K562 (cell line): ENCODE data around the gene BCAS2. TPM values are rescaled to one million over a fixed set of nuclear protein-coding genes. Genes with fewer than 3 reads are reported as not detected.

Experiments used
- ATAC-seq: fragments of 200-7000 bp; cut with Tn5 transposase; 3 replicates; pipeline ENCODE4 v1.9.1; 2020; ENCODE audit warnings: moderate library complexity
- BruUV-seq: library from RNA; stranded (reverse); fragments of 400-500 nt; replicated peaks from 2 replicates; lab custom pipeline; 2021; lab: Mats Ljungman, UMichigan
- CTCF ChIA-PET: fragments of 300-600 bp; formaldehyde crosslinking; extraction: SDS; loops from one replicate; lab custom pipeline; 2021; ENCODE audit warnings: low intra/inter-chr PET ratio; lab: Yijun Ruan, JAX
- POLR2A ChIA-PET: fragments of 300-600, 350-650 bp; sonication (Branson Sonifier 250); formaldehyde crosslinking; extraction: SDS; loops from one replicate; lab custom pipeline; 2021; ENCODE audit warnings: antibody characterized with exemption, inconsistent platforms; lab: Yijun Ruan, JAX
- DNase-seq, 4 experiments: peaks; one replicate each; pipeline versions ENCODE4 v3.0.0 to v3.0.0-alpha.2; 2011 to 2018; ENCODE audit warnings: low spot score in 3 of 4, mixed read lengths in 3 of 4; ENCODE audit errors: extremely low read depth in 1 of 4
- FAIRE-seq: peaks from 2 replicates; lab custom pipeline; 2011; peaks lifted over from hg19 to GRCh38; lab: Jason Lieb, UNC
- H2AFZ ChIP-seq: 2 replicates; pipeline ENCODE4 v1.6.0; 2011; ENCODE audit warnings: low read depth, low read length, control low read depth, inconsistent platforms
- H3K27ac ChIP-seq: fragments of 200-600 bp; 3 replicates; pipeline ENCODE4 v1.8.0; 2011; ENCODE audit warnings: low read depth, mild to moderate bottlenecking, control low read depth, inconsistent platforms, low read length, moderate library complexity, mixed read lengths; ENCODE audit errors: extremely low read depth
- H3K27me3 ChIP-seq, 2 experiments: fragments of 300-600 bp in 1 of 2; 2 replicates in 1 of 2; 3 replicates in 1 of 2; pipeline versions ENCODE4 v1.6.0 to v1.8.0; 2011; ENCODE audit warnings: inconsistent platforms in 2 of 2, low read length in 2 of 2, mild to moderate bottlenecking in 1 of 2, mixed read lengths in 1 of 2, moderate library complexity in 1 of 2; ENCODE audit not compliant: control insufficient read depth in 2 of 2, insufficient read depth in 2 of 2
- H3K36me3 ChIP-seq: fragments of 300-600 bp; 3 replicates; pipeline ENCODE4 v1.8.0; 2011; ENCODE audit warnings: mild to moderate bottlenecking, low read length, inconsistent platforms; ENCODE audit not compliant: control insufficient read depth, insufficient read depth
- H3K4me1 ChIP-seq, 2 experiments: fragments of 200-600 bp in 1 of 2; replicated peaks in 1 of 2; 2 replicates in 1 of 2; 3 replicates in 1 of 2; pipeline versions ENCODE4 v1.5.1 to v1.8.0; 2011; ENCODE audit warnings: inconsistent platforms in 2 of 2, low read length in 2 of 2, mild to moderate bottlenecking in 1 of 2, mixed read lengths in 1 of 2, moderate library complexity in 1 of 2; ENCODE audit not compliant: control insufficient read depth in 2 of 2, insufficient read depth in 2 of 2
- H3K4me2 ChIP-seq: 2 replicates; pipeline ENCODE4 v1.6.1; 2011; ENCODE audit warnings: low read length, control low read depth, inconsistent platforms, mixed read lengths; ENCODE audit not compliant: insufficient read depth
- H3K4me3 ChIP-seq: fragments of 200-600 bp; sonication (generic), shearing (Covaris generic); 2 replicates; pipeline ENCODE4 v1.5.1; 2016; ENCODE audit warnings: control low read depth, inconsistent platforms
- H3K79me2 ChIP-seq: fragments of 200-600 bp; 3 replicates; pipeline ENCODE4 v1.8.0; 2011; ENCODE audit warnings: low read length, inconsistent platforms; ENCODE audit not compliant: control insufficient read depth, insufficient read depth
- H3K9ac ChIP-seq, 2 experiments: 2 replicates each; pipeline versions ENCODE4 v1.6.0 to v1.6.1; 2011; ENCODE audit warnings: low read depth in 2 of 2, low read length in 2 of 2, control low read depth in 1 of 2, inconsistent platforms in 1 of 2, mild to moderate bottlenecking in 1 of 2, mixed read lengths in 1 of 2; ENCODE audit not compliant: insufficient read depth in 1 of 2
- H3K9me1 ChIP-seq: one replicate; pipeline ENCODE4 v1.6.0; 2011; ENCODE audit warnings: inconsistent platforms, mild to moderate bottlenecking, low read length, moderate library complexity; ENCODE audit not compliant: control insufficient read depth, insufficient read depth
- H3K9me3 ChIP-seq: replicated peaks from 2 replicates; pipeline ENCODE4 v1.5.1; 2011; ENCODE audit warnings: low read depth, low read length, inconsistent platforms; ENCODE audit not compliant: control insufficient read depth, insufficient read depth
- H4K20me1 ChIP-seq: replicated peaks from 2 replicates; pipeline ENCODE4 v1.6.1; 2011; ENCODE audit warnings: low read length, inconsistent platforms, mixed read lengths; ENCODE audit not compliant: control insufficient read depth, insufficient read depth
- ARNT ChIP-seq, 2 experiments: fragments of 450-650 bp; IDR thresholded peaks; 2 replicates each; pipeline ENCODE4 v1.6.1; 2016; ENCODE audit warnings: mild to moderate bottlenecking in 1 of 2
- GTF2E2 ChIP-seq: fragments of 200-800 bp; sonication (Bioruptor generic); IDR thresholded peaks from 2 replicates; pipeline ENCODE4 v1.6.1; 2016; ENCODE audit warnings: missing genetic modification characterization, missing compliant biosample characterization
- HMG20B ChIP-seq: fragments of 250-450 bp; sonication (Bioruptor Pico); IDR thresholded peaks from 2 replicates; pipeline ENCODE4 v1.5.0; 2021; ENCODE audit warnings: mild to moderate bottlenecking
- LCOR ChIP-seq: sonication (generic); formaldehyde crosslinking; IDR thresholded peaks from 2 replicates; pipeline ENCODE4 v1.8.0; 2022; ENCODE audit warnings: mild to moderate bottlenecking, missing genetic modification reagents
- WGBS: fragments of 100-300 bp; shearing (Covaris generic); methylation state at CpG from one replicate; pipeline ENCODE4 v1.1.6; 2016; ENCODE audit warnings: low coverage, mixed read lengths; ENCODE audit not compliant: insufficient coverage; ENCODE audit errors: missing lambda C conversion rate; 5-methylcytosine and 5-hydroxymethylcytosine counted together
- in situ Hi-C: fragments of 300-500 bp; cut with MboI; formaldehyde crosslinking; loops from 4 replicates; pipeline ENCODE4 v1.15.0; 2018; ENCODE audit warnings: inconsistent platforms, mixed read lengths
- intact Hi-C: fragments of 100-400 bp; cut with micrococcal nuclease; formaldehyde crosslinking; loops from 2 replicates; pipeline ENCODE4 v1.14.2; 2022
- polyA plus RNA-seq, 8 experiments: library from polyadenylated mRNA; depleted of rRNA in 4 of 8; stranded (reverse) in 5 of 8; unstranded in 3 of 8; fragments of >200 nt; fragmentation: Nextera tagmentation in 2 of 8; fragmentation: Illumina TruSeq in 1 of 8; extraction: Ambion mirVana in 2 of 8; extraction: Trizol in 1 of 8; gene quantifications; 2 replicates each; pipeline versions ENCODE4 v1.2.1 to v1.2.3, GENCODE V29; 2011 to 2014; ENCODE audit warnings: inconsistent platforms in 1 of 8, missing spikeins in 1 of 8
- total RNA-seq, 7 experiments: library from RNA; depleted of rRNA in 6 of 7; stranded (reverse); fragments of >200 nt in 6 of 7; fragmentation: Illumina TruSeq in 2 of 7; extraction: Trizol in 2 of 7; gene quantifications; 2 replicates each; pipeline versions ENCODE4 v1.2.1 to v1.2.3, GENCODE V29; 2011 to 2021; ENCODE audit warnings: low replicate concordance in 1 of 7
- TF ChIP-seq, protein P1 (sequence below): fragments of 450-650 bp; formaldehyde crosslinking; conservative IDR thresholded peaks from 2 replicates; pipeline ENCODE4 v1.4.0; 2022; ENCODE audit warnings: mild to moderate bottlenecking, missing genetic modification characterization
- TF ChIP-seq, protein P2 (sequence below): fragments of 250-450 bp; sonication (Bioruptor Pico); IDR thresholded peaks from 2 replicates; pipeline ENCODE4 v1.8.0; 2021; ENCODE audit warnings: mild to moderate bottlenecking, moderate library complexity

BCAS2 gene
- total and polyA plus RNA-seq, 9 of the 15 experiments (the other 6 are each of a cell fraction or from before 2014, with no cell fraction given) = 59.3 to 183 (median 81.1) TPM

DNA sequence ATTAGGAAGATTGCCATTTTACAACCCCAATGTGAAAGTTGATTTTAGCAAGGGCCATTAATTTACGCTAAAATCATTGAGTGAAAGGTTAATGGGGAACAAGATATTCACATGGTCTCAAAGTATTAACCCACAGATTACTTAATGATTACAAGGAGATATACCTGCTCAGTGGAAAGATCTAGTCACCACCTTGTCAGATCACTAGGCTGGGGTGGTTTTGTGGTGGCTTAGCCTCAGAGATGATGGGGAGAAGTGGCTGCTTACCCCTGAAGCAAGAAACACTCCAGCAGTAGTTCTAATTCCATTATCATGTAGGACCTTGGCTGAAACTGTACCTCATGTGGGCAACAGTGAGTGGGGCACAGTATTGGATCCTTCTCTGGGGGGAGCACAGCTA is 50.3 kb downstream of the BCAS2 start:
- Histone ChIP-seq H3K27me3 (no peaks in the 10 kb centered on the region), H3K9me3 (no peaks in the 10 kb centered on the region), H3K79me2 (no peaks in the 10 kb centered on the region), H3K9me1 (no peaks in the 10 kb centered on the region), H3K4me2 (no peak overlapping the region), H4K20me1 (no peaks in the 10 kb centered on the region), H3K4me1 (no peaks in the 10 kb centered on the region; a peak in 1 of 5 replicates), H3K36me3 (no peaks in the 10 kb centered on the region), H3K9ac (no peak overlapping the region), H3K27ac (no peak overlapping the region), H3K4me3 (no peak overlapping the region), H2AFZ (no peak overlapping the region)
- no TSS peak for BruUV-seq
- CTCF ChIA-PET = no interaction called here
- FAIRE-seq (no peak), DNase-seq (no peak), ATAC-seq (no peak; the same call in 2 of the 3 replicates)
- POLR2A ChIA-PET = interaction anchor here (0.8 kb wide), 1 partner anchor 8 kb away, joined by 4 read pairs; no protein-coding TSS in a partner anchor
- 0% methylated on average over 1 of the region's 1 CpG for WGBS
- intact Hi-C loops (no loop called here), in situ Hi-C loops (no loop called here)
- TF ChIP-seq, protein P1, sequence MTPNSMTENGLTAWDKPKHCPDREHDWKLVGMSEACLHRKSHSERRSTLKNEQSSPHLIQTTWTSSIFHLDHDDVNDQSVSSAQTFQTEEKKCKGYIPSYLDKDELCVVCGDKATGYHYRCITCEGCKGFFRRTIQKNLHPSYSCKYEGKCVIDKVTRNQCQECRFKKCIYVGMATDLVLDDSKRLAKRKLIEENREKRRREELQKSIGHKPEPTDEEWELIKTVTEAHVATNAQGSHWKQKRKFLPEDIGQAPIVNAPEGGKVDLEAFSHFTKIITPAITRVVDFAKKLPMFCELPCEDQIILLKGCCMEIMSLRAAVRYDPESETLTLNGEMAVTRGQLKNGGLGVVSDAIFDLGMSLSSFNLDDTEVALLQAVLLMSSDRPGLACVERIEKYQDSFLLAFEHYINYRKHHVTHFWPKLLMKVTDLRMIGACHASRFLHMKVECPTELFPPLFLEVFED (CRISPR knock-in tag) = no peak
- TF ChIP-seq GTF2E2 (no peak), ARNT (IDR thresholded peaks at IDR 0.05) (no peak), LCOR (no peak), HMG20B (no peak)
- TF ChIP-seq, protein P2, sequence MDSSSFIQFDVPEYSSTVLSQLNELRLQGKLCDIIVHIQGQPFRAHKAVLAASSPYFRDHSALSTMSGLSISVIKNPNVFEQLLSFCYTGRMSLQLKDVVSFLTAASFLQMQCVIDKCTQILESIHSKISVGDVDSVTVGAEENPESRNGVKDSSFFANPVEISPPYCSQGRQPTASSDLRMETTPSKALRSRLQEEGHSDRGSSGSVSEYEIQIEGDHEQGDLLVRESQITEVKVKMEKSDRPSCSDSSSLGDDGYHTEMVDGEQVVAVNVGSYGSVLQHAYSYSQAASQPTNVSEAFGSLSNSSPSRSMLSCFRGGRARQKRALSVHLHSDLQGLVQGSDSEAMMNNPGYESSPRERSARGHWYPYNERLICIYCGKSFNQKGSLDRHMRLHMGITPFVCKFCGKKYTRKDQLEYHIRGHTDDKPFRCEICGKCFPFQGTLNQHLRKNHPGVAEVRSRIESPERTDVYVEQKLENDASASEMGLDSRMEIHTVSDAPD (CRISPR knock-in tag) = no peak
